Measurements from ENCODE around the gene IGSF21. TPM values are rescaled to one million over a fixed set of nuclear protein-coding genes. Genes with fewer than 3 reads are reported as not detected.

IGSF21 gene
- total RNA-seq, 2 experiments from 2014 or later, result not detected

- ChIA-PET CTCF (interaction anchor here (1.4 to 1.8 kb wide), 3 partner anchors 8 to 283 kb away, joined by 3 to 5 read pairs (median 4); no protein-coding TSS in a partner anchor), POLR2A (no interaction called here)
- intact Hi-C loops (cut with micrococcal nuclease), result no loop called here
- no peaks in the 10 kb centered on the region for H3K4me1 Mint-ChIP-seq (ENCODE audit: low read depth)
- DNase-seq, result no peak
- no peak overlapping the region for H3K4me3 Mint-ChIP-seq
- H3K36me3 Mint-ChIP-seq (ENCODE audit: low read depth), result no peaks in the 10 kb centered on the region
- H3K27me3 Mint-ChIP-seq, result peaks cover 28% of the 10 kb centered on the region
- H3K9me3 Mint-ChIP-seq, result no peaks in the 10 kb centered on the region
- ATAC-seq, result no peak
- TF ChIP-seq, protein P1, sequence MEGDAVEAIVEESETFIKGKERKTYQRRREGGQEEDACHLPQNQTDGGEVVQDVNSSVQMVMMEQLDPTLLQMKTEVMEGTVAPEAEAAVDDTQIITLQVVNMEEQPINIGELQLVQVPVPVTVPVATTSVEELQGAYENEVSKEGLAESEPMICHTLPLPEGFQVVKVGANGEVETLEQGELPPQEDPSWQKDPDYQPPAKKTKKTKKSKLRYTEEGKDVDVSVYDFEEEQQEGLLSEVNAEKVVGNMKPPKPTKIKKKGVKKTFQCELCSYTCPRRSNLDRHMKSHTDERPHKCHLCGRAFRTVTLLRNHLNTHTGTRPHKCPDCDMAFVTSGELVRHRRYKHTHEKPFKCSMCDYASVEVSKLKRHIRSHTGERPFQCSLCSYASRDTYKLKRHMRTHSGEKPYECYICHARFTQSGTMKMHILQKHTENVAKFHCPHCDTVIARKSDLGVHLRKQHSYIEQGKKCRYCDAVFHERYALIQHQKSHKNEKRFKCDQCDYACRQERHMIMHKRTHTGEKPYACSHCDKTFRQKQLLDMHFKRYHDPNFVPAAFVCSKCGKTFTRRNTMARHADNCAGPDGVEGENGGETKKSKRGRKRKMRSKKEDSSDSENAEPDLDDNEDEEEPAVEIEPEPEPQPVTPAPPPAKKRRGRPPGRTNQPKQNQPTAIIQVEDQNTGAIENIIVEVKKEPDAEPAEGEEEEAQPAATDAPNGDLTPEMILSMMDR (IDR thresholded peaks at IDR 0.05), result no peak
- H3K27ac Mint-ChIP-seq, result no peak overlapping the region
Measured at GRCh38 chr1:18297896-18298648, 190.5 kb downstream of the IGSF21 start.

DNA sequence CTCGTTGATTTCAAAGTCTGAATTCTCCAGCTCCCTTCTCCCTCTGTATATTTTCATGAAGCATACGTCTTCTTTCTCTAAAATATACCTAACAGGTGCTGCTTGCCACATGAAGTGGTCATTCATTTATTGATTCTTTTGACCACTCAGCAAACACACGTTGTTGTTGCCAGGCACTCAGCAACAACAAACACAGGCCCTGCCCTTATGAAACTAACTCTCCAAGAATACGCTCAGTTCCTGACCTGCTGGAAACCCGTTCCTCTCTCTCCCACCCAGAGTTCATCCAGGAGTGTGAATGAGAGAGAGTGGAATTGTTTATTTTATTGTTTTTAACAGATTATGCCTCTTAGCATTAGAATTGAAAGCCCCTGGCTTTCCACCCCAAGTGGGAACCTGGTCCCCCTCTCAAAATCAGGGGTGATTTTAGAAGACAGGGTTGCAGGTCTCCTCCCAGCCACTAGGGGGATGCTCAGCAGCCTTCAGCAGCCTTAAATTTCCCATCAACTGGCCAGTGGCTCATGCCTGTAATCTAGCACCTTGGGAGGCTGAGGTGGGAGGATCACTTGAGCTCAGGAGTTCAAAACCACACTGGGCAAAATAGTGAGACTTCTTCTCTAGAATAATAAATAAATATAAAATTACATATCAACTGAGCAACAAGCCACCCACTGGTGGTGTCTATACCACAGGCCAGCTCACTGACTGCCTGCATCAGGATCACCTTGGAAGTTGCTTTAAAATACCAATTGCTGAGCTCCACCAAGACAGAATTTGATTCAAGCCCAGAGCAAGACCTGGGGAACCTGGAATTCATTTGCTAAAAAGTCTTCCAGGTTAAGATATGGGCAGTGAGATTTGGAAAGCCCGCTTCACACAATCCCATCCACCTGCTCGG lies 192.1 kb downstream of the IGSF21 start:
- Mint-ChIP-seq H3K36me3 (ENCODE audit: low read depth) (no peaks in the 10 kb centered on the region), H3K27me3 (peaks cover 19% of the 10 kb centered on the region), H3K4me3 (no peak overlapping the region), H3K4me1 (ENCODE audit: low read depth) (no peaks in the 10 kb centered on the region), H3K27ac (no peak overlapping the region), H3K9me3 (no peaks in the 10 kb centered on the region)
- CTCF ChIA-PET, result interaction anchor here (0.9 to 1.8 kb wide), 8 partner anchors 9 to 282 kb away, joined by 3 to 6 read pairs (median 4); no protein-coding TSS in a partner anchor
- ATAC-seq, result no peak
- intact Hi-C loops (cut with micrococcal nuclease), result no loop called here
- POLR2A ChIA-PET, result interaction anchor here (0.6 kb wide), 1 partner anchor 342 kb away, joined by 3 read pairs; no protein-coding TSS in a partner anchor
- TF ChIP-seq, protein P1 (IDR thresholded peaks at IDR 0.05), result peak; percentile 82
- peak; percentile 30 for DNase-seq

- Mint-ChIP-seq H3K9me3 (no peaks in the 10 kb centered on the region), H3K27ac (no peak overlapping the region), H3K27me3 (peaks cover 15% of the 10 kb centered on the region), H3K4me1 (ENCODE audit: low read depth) (no peaks in the 10 kb centered on the region), H3K36me3 (ENCODE audit: low read depth) (no peaks in the 10 kb centered on the region), H3K4me3 (no peak overlapping the region)
- CTCF ChIA-PET, result interaction anchor here (0.9 to 1.3 kb wide), 4 partner anchors 10 to 281 kb away, joined by 3 to 6 read pairs (median 4); no protein-coding TSS in a partner anchor
- TF ChIP-seq, protein P1 (IDR thresholded peaks at IDR 0.05), result no peak
- DNase-seq (no peak), ATAC-seq (no peak)
- intact Hi-C loops (cut with micrococcal nuclease), result no loop called here
- POLR2A ChIA-PET, result interaction anchor here (0.6 kb wide), 1 partner anchor 341 kb away, joined by 3 read pairs; no protein-coding TSS in a partner anchor
Measured at GRCh38 chr1:18300376-18300775, 192.8 kb downstream of the IGSF21 start.

- CTCF ChIA-PET, result interaction anchor here (0.6 kb wide), 1 partner anchor 11 kb away, joined by 3 read pairs; no protein-coding TSS in a partner anchor
- intact Hi-C loops (cut with micrococcal nuclease), result no loop called here
Measured at GRCh38 chr1:18302788-18303413, 195.3 kb downstream of the IGSF21 start.

More at GRCh38 chr1:18302788-18303413, 195.3 kb downstream of the IGSF21 start:
- Mint-ChIP-seq H3K4me3 (no peak overlapping the region), H3K9me3 (no peaks in the 10 kb centered on the region), H3K27ac (no peak overlapping the region), H3K36me3 (ENCODE audit: low read depth) (no peaks in the 10 kb centered on the region), H3K27me3 (peaks cover 4% of the 10 kb centered on the region), H3K4me1 (ENCODE audit: low read depth) (no peaks in the 10 kb centered on the region)
- POLR2A ChIA-PET, result no interaction called here
- ATAC-seq (no peak), DNase-seq (peak; percentile 23)
- TF ChIP-seq, protein P1 (IDR thresholded peaks at IDR 0.05), result peak; percentile 47

Data from activated CD8-positive, alpha-beta T cell treated with anti-CD3 and anti-CD28 coated beads for 36 hours (primary cell).